ENCODE data around the gene RNF208. TPM values are rescaled to one million over a fixed set of nuclear protein-coding genes. Genes with fewer than 3 reads are reported as not detected.

Gene RNF208
- total and polyA plus RNA-seq, 2 donors (not counting 1 experiment from before 2014, with no cell fraction given), result 1.1 to 1.4 TPM

DNA sequence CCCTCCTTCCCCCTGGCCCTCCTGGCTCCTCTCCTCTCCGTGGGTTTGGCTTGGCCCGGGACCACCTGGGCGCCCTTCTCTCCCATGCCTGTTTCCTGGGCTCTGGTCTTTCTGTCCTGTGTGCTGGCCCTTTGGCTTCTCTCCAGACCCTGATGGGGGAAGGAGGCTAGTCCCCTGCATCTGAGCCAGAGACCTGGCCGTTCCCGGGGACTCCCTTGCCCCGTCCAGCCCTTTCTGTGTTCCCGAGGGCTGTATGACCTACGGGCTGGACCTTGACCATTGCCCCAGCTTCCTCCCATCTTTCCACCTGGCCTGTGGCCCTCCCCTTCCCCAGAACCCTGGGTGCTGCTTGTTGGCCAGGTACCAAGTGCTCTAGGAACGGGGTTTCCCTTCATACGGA is 41.5 kb upstream of the RNF208 start:
- Mint-ChIP-seq H3K4me3 (no peak overlapping the region), H3K9me3 (ENCODE audit: insufficient read depth) (no peaks in the 10 kb centered on the region), H3K27ac (no peak overlapping the region), H3K27me3 (no peaks in the 10 kb centered on the region), H3K4me1 (peaks cover 10% of the 10 kb centered on the region)
- Histone ChIP-seq H3K36me3 (replicated peaks in 1 of 2; ENCODE audit: control extremely low read depth in 1 of 2, control insufficient read depth in 1 of 2, extremely low read depth in 1 of 2, insufficient read depth in 2 of 2, low read length in 1 of 2) (peaks cover 0 to 30% of the 10 kb centered on the region in 2 experiments), H3K79me2 (ENCODE audit: control insufficient read depth, insufficient read depth, low read length) (peaks cover 22% of the 10 kb centered on the region), H3K9ac (ENCODE audit: low read length) (no peak overlapping the region), H3K27ac (ENCODE audit: low read length in 2 of 2) (no peak overlapping the region), H3K4me2 (replicated peaks; ENCODE audit: low read depth, low read length, poor library complexity, severe bottlenecking) (no peak overlapping the region), H4K20me1 (ENCODE audit: control insufficient read depth, insufficient read depth, low read length, poor library complexity, severe bottlenecking) (peaks cover 29% of the 10 kb centered on the region), H3K4me1 (ENCODE audit: control insufficient read depth in 2 of 2, insufficient read depth in 2 of 2, low read length in 2 of 2) (peaks cover 5 to 20% of the 10 kb centered on the region in 2 donors), H3K27me3 (replicated peaks in 1 of 4; ENCODE audit: control extremely low read depth in 1 of 4, control insufficient read depth in 3 of 4, insufficient read depth in 4 of 4, low read length in 3 of 4) (no peaks in the 10 kb centered on the region), H3K4me3 (ENCODE audit: control extremely low read depth in 1 of 5, extremely low read depth in 1 of 5, insufficient read depth in 1 of 5, low read depth in 2 of 5, low read length in 4 of 5) (no peak overlapping the region), H3K9me3 (ENCODE audit: control extremely low read depth in 1 of 3, control insufficient read depth in 2 of 3, insufficient read depth in 1 of 3, low read length in 2 of 3) (no peaks in the 10 kb centered on the region), H2AFZ (ENCODE audit: insufficient read depth, low read depth, low read length, poor library complexity, severe bottlenecking) (no peak overlapping the region)
- DNase-seq (no peak), ATAC-seq (ENCODE audit: low read depth) (no peak)
- TF ChIP-seq EZH2 (IDR thresholded peaks at IDR 0.05; ENCODE audit: borderline replicate concordance, insufficient read depth, low read depth, low read length, poor library complexity, severe bottlenecking), result no peak
- TF ChIP-seq, protein P1, sequence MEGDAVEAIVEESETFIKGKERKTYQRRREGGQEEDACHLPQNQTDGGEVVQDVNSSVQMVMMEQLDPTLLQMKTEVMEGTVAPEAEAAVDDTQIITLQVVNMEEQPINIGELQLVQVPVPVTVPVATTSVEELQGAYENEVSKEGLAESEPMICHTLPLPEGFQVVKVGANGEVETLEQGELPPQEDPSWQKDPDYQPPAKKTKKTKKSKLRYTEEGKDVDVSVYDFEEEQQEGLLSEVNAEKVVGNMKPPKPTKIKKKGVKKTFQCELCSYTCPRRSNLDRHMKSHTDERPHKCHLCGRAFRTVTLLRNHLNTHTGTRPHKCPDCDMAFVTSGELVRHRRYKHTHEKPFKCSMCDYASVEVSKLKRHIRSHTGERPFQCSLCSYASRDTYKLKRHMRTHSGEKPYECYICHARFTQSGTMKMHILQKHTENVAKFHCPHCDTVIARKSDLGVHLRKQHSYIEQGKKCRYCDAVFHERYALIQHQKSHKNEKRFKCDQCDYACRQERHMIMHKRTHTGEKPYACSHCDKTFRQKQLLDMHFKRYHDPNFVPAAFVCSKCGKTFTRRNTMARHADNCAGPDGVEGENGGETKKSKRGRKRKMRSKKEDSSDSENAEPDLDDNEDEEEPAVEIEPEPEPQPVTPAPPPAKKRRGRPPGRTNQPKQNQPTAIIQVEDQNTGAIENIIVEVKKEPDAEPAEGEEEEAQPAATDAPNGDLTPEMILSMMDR (IDR thresholded peaks at IDR 0.05), result no peak
- CTCF ChIA-PET, result interaction anchor here (1.4 to 2.1 kb wide), 2 partner anchors 23 to 234 kb away, joined by 3 to 4 read pairs; partner anchors contain the start of gene TUBB4B
- 93% methylated on average over 8 of the region's 10 CpGs for WGBS (ENCODE audit: insufficient coverage)
- POLR2A ChIA-PET, result interaction anchor here (0.6 kb wide), 1 partner anchor 53 kb away, joined by 3 read pairs; no protein-coding TSS in a partner anchor
- intact Hi-C loops (cut with micrococcal nuclease), result no loop called here

- Mint-ChIP-seq H3K4me3 (no peak overlapping the region), H3K4me1 (peaks cover 4% of the 10 kb centered on the region), H3K9me3 (ENCODE audit: insufficient read depth) (no peaks in the 10 kb centered on the region), H3K27me3 (no peaks in the 10 kb centered on the region), H3K27ac (no peak overlapping the region)
- no peaks in the 10 kb centered on the region for H3K9me3 ChIP-seq (ENCODE audit: control extremely low read depth in 1 of 3, control insufficient read depth in 2 of 3, insufficient read depth in 1 of 3, low read length in 2 of 3)
- no peak for ATAC-seq (ENCODE audit: low read depth)
- no peak for TF ChIP-seq EZH2 (IDR thresholded peaks at IDR 0.05; ENCODE audit: borderline replicate concordance, insufficient read depth, low read depth, low read length, poor library complexity, severe bottlenecking)
- TF ChIP-seq, protein P1 (IDR thresholded peaks at IDR 0.05), result no peak
- no peak overlapping the region for H2AFZ ChIP-seq (ENCODE audit: insufficient read depth, low read depth, low read length, poor library complexity, severe bottlenecking)
- no peak for DNase-seq
- H3K36me3 ChIP-seq (replicated peaks in 1 of 2; ENCODE audit: control extremely low read depth in 1 of 2, control insufficient read depth in 1 of 2, extremely low read depth in 1 of 2, insufficient read depth in 2 of 2, low read length in 1 of 2), result peaks cover 0 to 30% of the 10 kb centered on the region in 2 experiments
- H3K79me2 ChIP-seq (ENCODE audit: control insufficient read depth, insufficient read depth, low read length), result peaks cover 28% of the 10 kb centered on the region
- no peak overlapping the region for H3K9ac ChIP-seq (ENCODE audit: low read length)
- CTCF ChIA-PET, result interaction anchor here (2.1 to 3.2 kb wide), 2 partner anchors 26 to 234 kb away, joined by 4 to 13 read pairs; no protein-coding TSS in a partner anchor
- 90% methylated on average over 19 of the region's 24 CpGs for WGBS (ENCODE audit: insufficient coverage)
- no peak overlapping the region for H3K4me2 ChIP-seq (replicated peaks; ENCODE audit: low read depth, low read length, poor library complexity, severe bottlenecking)
- H4K20me1 ChIP-seq (ENCODE audit: control insufficient read depth, insufficient read depth, low read length, poor library complexity, severe bottlenecking), result peaks cover 24% of the 10 kb centered on the region
- H3K4me3 ChIP-seq (ENCODE audit: control extremely low read depth in 1 of 5, extremely low read depth in 1 of 5, insufficient read depth in 1 of 5, low read depth in 2 of 5, low read length in 4 of 5), result no peak overlapping the region
- H3K4me1 ChIP-seq (ENCODE audit: control insufficient read depth in 2 of 2, insufficient read depth in 2 of 2, low read length in 2 of 2), result peaks cover 3 to 14% of the 10 kb centered on the region in 2 donors
- POLR2A ChIA-PET, result no interaction called here
- intact Hi-C loops (cut with micrococcal nuclease), result no loop called here
- no peak overlapping the region for H3K27ac ChIP-seq (ENCODE audit: low read length in 2 of 2)
- H3K27me3 ChIP-seq (replicated peaks in 1 of 4; ENCODE audit: control extremely low read depth in 1 of 4, control insufficient read depth in 3 of 4, insufficient read depth in 4 of 4, low read length in 3 of 4), result no peaks in the 10 kb centered on the region
Observed at GRCh38 chr9:137262909-137263285, 40.9 kb upstream of the RNF208 start.

Data from B cell (primary cell).